ENCODE data around the gene MAGEA11. TPM values are rescaled to one million over a fixed set of nuclear protein-coding genes. Genes with fewer than 3 reads are reported as not detected.
"Not testable (repeated sequence)": the region's sequence is repeated elsewhere in the genome, so short reads cannot be mapped to it uniquely, and the experiment has no call there.

MAGEA11 gene, protein sequence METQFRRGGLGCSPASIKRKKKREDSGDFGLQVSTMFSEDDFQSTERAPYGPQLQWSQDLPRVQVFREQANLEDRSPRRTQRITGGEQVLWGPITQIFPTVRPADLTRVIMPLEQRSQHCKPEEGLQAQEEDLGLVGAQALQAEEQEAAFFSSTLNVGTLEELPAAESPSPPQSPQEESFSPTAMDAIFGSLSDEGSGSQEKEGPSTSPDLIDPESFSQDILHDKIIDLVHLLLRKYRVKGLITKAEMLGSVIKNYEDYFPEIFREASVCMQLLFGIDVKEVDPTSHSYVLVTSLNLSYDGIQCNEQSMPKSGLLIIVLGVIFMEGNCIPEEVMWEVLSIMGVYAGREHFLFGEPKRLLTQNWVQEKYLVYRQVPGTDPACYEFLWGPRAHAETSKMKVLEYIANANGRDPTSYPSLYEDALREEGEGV
- 0.17 and 0.19 TPM in 2 replicates for total RNA-seq (ENCODE audit: low replicate concordance)
- long read RNA-seq, partial matches to known transcripts: 0 of 2 reads
- long read RNA-seq, other reads (novel, unspliced or antisense): 2 of 2 reads

DNA sequence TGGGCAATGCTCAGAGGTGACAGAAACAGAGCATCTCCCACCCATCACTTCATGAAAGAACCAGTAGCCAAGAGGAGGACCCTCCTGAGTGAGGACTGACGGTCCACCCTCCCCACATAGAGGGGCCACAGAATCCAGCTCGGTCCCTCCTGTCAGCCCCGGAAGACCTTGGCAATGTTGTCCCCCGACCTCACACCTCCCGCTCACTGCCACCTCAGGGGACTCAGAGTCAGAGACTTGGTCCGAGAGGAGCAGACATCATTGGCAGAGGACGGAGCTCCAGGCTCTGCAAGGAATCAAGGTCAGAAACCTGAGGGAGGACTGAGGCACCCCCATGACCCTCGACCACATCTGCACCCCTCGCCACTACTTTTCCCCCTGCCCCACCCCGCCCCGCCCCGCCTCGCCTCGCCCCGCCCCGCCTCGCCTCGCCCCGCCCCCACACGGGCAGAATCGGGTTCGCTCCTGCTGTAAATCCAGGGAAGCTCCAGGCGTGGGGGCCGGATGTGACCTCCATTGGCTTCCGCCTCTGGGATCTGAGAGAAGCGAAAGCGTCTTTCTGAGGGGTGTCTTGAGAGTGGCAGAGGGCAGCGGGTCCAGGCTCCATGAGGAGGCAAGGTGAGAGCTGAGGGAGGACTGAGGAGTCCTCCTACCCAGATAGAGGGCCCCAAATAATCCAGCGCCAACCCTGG is at the start of gene MAGEA11:
TSS of gene MAGEA11 (plus strand) at position 516 of the 692 bp plus-strand sequence. CDS start 1,100 bp downstream, outside the sequence.
- H3K4me3 Mint-ChIP-seq: no peak within 1 kb of the TSS
- no peaks in the 10 kb centered on the region for H3K27me3 Mint-ChIP-seq
- DNase-seq (ENCODE audit: extremely low spot score, unreplicated experiment): no peak
- H3K4me1 Mint-ChIP-seq (ENCODE audit: unreplicated experiment): no peaks in the 10 kb centered on the region
- H3K36me3 Mint-ChIP-seq: no peaks in the 10 kb centered on the region
- TF ChIP-seq, protein P1, sequence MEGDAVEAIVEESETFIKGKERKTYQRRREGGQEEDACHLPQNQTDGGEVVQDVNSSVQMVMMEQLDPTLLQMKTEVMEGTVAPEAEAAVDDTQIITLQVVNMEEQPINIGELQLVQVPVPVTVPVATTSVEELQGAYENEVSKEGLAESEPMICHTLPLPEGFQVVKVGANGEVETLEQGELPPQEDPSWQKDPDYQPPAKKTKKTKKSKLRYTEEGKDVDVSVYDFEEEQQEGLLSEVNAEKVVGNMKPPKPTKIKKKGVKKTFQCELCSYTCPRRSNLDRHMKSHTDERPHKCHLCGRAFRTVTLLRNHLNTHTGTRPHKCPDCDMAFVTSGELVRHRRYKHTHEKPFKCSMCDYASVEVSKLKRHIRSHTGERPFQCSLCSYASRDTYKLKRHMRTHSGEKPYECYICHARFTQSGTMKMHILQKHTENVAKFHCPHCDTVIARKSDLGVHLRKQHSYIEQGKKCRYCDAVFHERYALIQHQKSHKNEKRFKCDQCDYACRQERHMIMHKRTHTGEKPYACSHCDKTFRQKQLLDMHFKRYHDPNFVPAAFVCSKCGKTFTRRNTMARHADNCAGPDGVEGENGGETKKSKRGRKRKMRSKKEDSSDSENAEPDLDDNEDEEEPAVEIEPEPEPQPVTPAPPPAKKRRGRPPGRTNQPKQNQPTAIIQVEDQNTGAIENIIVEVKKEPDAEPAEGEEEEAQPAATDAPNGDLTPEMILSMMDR (conservative IDR thresholded peaks at IDR 0.05): no peak
- H3K9me3 Mint-ChIP-seq: no peaks in the 10 kb centered on the region
- H3K27ac Mint-ChIP-seq: no peak within 1 kb of the TSS

DNA sequence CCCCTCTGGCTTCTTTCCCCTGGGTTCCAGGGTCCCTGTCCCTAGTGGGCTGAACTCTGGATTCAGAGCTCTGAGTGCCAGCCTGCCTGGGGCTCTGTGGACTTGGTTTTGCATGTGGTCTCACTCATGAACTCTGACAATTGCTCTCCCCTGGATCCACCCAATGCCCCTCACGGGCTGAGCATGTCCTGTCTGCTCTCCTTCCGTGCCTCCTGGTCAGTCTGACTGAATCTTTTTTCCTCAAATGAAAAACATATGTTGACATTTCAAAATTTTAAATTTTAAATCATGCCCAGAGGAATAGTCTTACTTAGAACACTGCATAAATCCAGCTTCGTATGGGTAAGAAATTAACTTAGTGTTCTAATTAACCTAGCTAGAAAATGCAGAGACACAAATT is 36.8 kb upstream of the MAGEA11 start:
- H3K27ac Mint-ChIP-seq; DNase-seq (ENCODE audit: extremely low spot score, unreplicated experiment); H3K4me1 Mint-ChIP-seq (ENCODE audit: unreplicated experiment); H3K4me3 Mint-ChIP-seq; H3K27me3 Mint-ChIP-seq; H3K36me3 Mint-ChIP-seq; H3K9me3 Mint-ChIP-seq: not testable (repeated sequence)

DNA sequence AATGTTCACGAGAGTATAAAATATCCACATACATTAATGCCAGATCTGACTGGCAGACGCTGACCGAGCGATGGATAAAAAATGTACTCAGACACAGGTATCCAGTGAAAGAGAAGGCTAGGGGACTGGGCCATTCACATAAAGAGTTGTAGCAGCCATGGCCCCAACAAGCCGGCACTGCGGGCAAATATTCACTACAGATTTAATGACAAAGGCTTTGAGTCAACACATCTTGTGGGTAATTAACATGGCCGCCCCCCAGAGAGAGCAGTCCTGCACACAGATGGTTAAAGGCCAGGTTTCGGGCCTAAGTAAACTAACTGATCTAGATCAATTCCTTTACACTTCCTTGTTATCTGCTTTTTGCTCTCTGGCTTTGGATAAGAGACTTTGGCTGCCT is 36.3 kb upstream of the MAGEA11 start:
- not testable (repeated sequence) for H3K27ac Mint-ChIP-seq; H3K36me3 Mint-ChIP-seq; H3K9me3 Mint-ChIP-seq; H3K4me1 Mint-ChIP-seq (ENCODE audit: unreplicated experiment); H3K4me3 Mint-ChIP-seq; DNase-seq (ENCODE audit: extremely low spot score, unreplicated experiment); H3K27me3 Mint-ChIP-seq

DNA sequence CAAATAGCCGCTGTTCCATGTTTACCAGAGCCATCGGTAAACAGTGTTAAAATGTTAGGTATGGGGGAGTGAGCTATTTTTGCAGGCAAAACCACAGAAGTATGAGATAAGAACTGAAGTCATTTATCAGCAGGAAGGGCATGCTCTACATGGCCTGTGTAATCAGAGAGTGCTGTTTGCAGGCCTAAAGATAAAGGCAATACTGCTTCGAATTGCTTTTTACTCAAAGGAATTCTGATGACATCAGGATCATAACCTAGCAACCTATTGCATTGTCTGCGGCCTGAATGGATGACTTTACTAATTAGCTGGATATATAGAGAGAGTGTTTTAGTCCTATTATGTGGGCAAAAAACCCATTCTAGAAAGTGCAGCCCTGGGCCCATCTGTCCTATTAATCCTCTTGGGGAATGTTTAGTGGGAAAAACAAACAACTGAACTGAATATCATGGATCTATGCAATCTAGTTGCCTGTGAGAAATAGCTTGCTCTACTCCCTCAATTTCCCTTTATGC is 32.6 kb upstream of the MAGEA11 start:
- not testable (repeated sequence) for H3K27me3 Mint-ChIP-seq; H3K4me1 Mint-ChIP-seq (ENCODE audit: unreplicated experiment); H3K36me3 Mint-ChIP-seq; H3K9me3 Mint-ChIP-seq; DNase-seq (ENCODE audit: extremely low spot score, unreplicated experiment); H3K27ac Mint-ChIP-seq; H3K4me3 Mint-ChIP-seq

DNA sequence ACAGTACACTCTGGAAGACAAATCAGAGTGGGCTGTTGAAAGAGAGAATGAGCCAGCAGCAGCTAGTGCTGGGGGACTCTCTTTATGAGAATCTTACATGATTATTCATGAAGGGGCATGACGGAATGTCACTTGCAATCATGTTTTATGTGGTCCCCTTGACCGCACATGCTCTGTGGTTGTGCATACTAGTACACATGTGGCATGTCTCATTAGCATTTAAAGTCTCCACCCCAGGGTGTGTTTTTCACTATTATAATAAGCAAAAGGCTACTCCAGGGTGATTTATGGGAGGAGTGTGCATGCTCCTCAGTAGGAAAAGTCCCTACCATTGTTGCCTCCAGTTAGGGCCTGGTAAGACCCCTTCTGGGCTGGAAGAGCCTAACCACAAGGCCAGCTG is 30.7 kb upstream of the MAGEA11 start:
- no peak overlapping the region for H3K4me3 Mint-ChIP-seq
- no peak overlapping the region for H3K27ac Mint-ChIP-seq
- no peaks in the 10 kb centered on the region for H3K36me3 Mint-ChIP-seq
- TF ChIP-seq, protein P1 (conservative IDR thresholded peaks at IDR 0.05): no peak
- DNase-seq (ENCODE audit: extremely low spot score, unreplicated experiment): no peak
- peaks cover 7% of the 10 kb centered on the region for H3K9me3 Mint-ChIP-seq
- no peaks in the 10 kb centered on the region for H3K4me1 Mint-ChIP-seq (ENCODE audit: unreplicated experiment)
- H3K27me3 Mint-ChIP-seq: no peaks in the 10 kb centered on the region

DNA sequence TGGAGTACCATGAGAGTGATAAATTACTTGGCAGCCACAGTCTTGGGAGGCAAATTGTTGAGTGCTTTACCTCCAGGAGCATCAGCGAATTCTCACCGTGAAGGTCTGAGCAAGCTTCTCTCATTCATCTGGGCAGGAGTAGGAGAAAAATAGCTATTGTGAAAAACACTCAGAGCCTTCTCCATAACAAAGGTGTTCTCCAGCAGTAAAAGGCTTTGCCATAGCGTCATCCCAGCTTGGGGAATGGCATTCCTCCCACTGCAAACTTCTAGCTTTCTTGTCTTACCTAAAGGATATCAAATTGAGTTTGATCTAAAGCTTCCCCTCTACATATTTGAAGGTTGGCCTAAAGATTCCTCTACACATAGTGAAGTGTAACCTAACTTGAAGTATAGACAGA is 29.8 kb upstream of the MAGEA11 start:
- Mint-ChIP-seq H3K9me3 (peaks cover 11% of the 10 kb centered on the region), H3K27me3 (no peaks in the 10 kb centered on the region), H3K4me3 (no peak overlapping the region), H3K36me3 (no peaks in the 10 kb centered on the region), H3K27ac (no peak overlapping the region), H3K4me1 (ENCODE audit: unreplicated experiment) (no peaks in the 10 kb centered on the region)
- DNase-seq (ENCODE audit: extremely low spot score, unreplicated experiment): no peak
- TF ChIP-seq, protein P1 (conservative IDR thresholded peaks at IDR 0.05): no peak

Data from type B pancreatic cell (in vitro differentiated cells).